MM.1S (cell line): Measurements from ENCODE around the gene GNRH2.

ENCODE experiments used
- DNase-seq: peaks from one replicate; pipeline ENCODE4 v3.0.0-alpha.2; 2015
- H2AFZ ChIP-seq: fragments of 300-600 bp; sonication (generic); 2 replicates; pipeline ENCODE4 v1.6.0; 2016; ENCODE audit warnings: antibody characterized with exemption, low read length
- H3F3A ChIP-seq: fragments of 300-600 bp; sonication (generic); 2 replicates; pipeline ENCODE4 v1.6.1; 2016; ENCODE audit warnings: mild to moderate bottlenecking, antibody characterized with exemption, low read length, moderate library complexity, mixed read lengths; ENCODE audit not compliant: insufficient read depth
- H3K27ac ChIP-seq: fragments of 300-600 bp; sonication (generic); 2 replicates; pipeline ENCODE4 v1.5.1; 2016; ENCODE audit warnings: mild to moderate bottlenecking, low read length
- H3K27me3 ChIP-seq: fragments of 300-600 bp; sonication (generic); replicated peaks from 2 replicates; pipeline ENCODE4 v1.6.0; 2016; ENCODE audit warnings: low read length; ENCODE audit not compliant: insufficient read depth
- H3K36me3 ChIP-seq: fragments of 300-600 bp; sonication (generic); replicated peaks from 2 replicates; pipeline ENCODE4 v1.6.1; 2016; ENCODE audit warnings: mild to moderate bottlenecking, low read length, mixed read lengths; ENCODE audit not compliant: insufficient read depth
- H3K4me1 ChIP-seq: fragments of 300-600 bp; sonication (generic); 2 replicates; pipeline ENCODE4 v1.6.1; 2016; ENCODE audit warnings: low read length, mixed read lengths
- H3K4me2 ChIP-seq: fragments of 300-600 bp; sonication (generic); 2 replicates; pipeline ENCODE4 v1.6.0; 2016; ENCODE audit warnings: low read depth, low read length
- H3K4me3 ChIP-seq: fragments of 300-600 bp; sonication (generic); 2 replicates; pipeline ENCODE4 v1.5.1; 2016; ENCODE audit warnings: low read length, mixed read lengths
- H3K79me2 ChIP-seq: fragments of 300-600 bp; sonication (generic); 2 replicates; pipeline ENCODE4 v1.6.1; 2016; ENCODE audit warnings: mixed run types, low read length, mixed read lengths
- H3K9ac ChIP-seq: fragments of 300-600 bp; sonication (generic); 2 replicates; pipeline ENCODE4 v1.6.1; 2016; ENCODE audit warnings: low read length, mixed read lengths
- H3K9me2 ChIP-seq: fragments of 300-600 bp; sonication (generic); replicated peaks from 2 replicates; pipeline ENCODE4 v1.6.1; 2016; ENCODE audit warnings: mild to moderate bottlenecking, low read length, mixed read lengths; ENCODE audit not compliant: insufficient read depth
- H3K9me3 ChIP-seq: fragments of 300-600 bp; sonication (generic); replicated peaks from 2 replicates; pipeline ENCODE4 v1.6.1; 2016; ENCODE audit warnings: mild to moderate bottlenecking, low read length, mixed read lengths; ENCODE audit not compliant: insufficient read depth
- H4K20me1 ChIP-seq: fragments of 300-600 bp; sonication (generic); 2 replicates; pipeline ENCODE4 v1.6.1; 2016; ENCODE audit warnings: mild to moderate bottlenecking, low read length, moderate library complexity, mixed read lengths; ENCODE audit not compliant: insufficient read depth
- EZH2 ChIP-seq: fragments of 300-600 bp; sonication (generic); optimal IDR thresholded peaks from 2 replicates; pipeline ENCODE3; 2017; ENCODE audit warnings: low read depth, mild to moderate bottlenecking, antibody characterized with exemption, low read length, mixed read lengths
- EZH2phosphoT487 ChIP-seq: fragments of 300-600 bp; sonication (generic); IDR thresholded peaks from 2 replicates; pipeline ENCODE4 v1.6.1; 2018; ENCODE audit warnings: antibody characterized with exemption, low read length
- TF ChIP-seq, protein P1 (sequence below): fragments of 300-600 bp; sonication (generic); IDR thresholded peaks from 2 replicates; pipeline ENCODE4 v1.5.1; 2016; ENCODE audit warnings: antibody characterized with exemption, low read length, mixed read lengths

The GNRH2 gene

DNA sequence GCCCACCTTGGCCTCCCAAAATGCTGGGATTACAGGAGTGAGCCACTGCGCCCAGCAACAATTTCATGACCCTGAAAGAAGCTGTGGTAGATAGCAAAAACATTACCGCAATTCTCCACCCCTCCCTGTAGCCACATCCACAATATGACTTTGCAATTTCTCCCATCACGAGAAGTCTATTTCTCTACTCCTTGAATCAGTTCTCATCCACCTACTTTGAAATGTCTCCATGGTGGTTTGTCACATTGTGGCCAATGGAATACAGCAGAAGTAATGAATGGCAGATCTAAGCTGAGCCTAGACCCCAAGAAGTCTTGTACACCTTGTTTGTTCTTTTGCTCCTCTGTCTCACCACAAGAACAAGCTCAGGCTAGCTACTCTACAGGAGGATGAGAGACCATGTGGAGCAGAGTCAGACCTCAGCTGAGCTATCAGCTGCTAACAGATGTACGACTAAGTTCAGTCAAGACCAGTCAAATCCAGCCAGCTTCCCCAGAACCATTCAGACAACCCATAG is 34.3 kb downstream of the GNRH2 start:
- Histone ChIP-seq H3K9ac (no peak overlapping the region), H3K4me1 (peaks cover 9% of the 10 kb centered on the region; the same call in 1 of the 2 replicates), H3K9me2 (no peaks in the 10 kb centered on the region), H3K27ac (no peak overlapping the region), H3K4me3 (no peak overlapping the region), H3K9me3 (no peaks in the 10 kb centered on the region), H3K27me3 (peaks cover 13% of the 10 kb centered on the region), H2AFZ (no peak overlapping the region), H4K20me1 (no peaks in the 10 kb centered on the region), H3K36me3 (no peaks in the 10 kb centered on the region), H3K79me2 (no peaks in the 10 kb centered on the region), H3F3A (no peaks in the 10 kb centered on the region), H3K4me2 (no peak overlapping the region)
- TF ChIP-seq, protein P1, sequence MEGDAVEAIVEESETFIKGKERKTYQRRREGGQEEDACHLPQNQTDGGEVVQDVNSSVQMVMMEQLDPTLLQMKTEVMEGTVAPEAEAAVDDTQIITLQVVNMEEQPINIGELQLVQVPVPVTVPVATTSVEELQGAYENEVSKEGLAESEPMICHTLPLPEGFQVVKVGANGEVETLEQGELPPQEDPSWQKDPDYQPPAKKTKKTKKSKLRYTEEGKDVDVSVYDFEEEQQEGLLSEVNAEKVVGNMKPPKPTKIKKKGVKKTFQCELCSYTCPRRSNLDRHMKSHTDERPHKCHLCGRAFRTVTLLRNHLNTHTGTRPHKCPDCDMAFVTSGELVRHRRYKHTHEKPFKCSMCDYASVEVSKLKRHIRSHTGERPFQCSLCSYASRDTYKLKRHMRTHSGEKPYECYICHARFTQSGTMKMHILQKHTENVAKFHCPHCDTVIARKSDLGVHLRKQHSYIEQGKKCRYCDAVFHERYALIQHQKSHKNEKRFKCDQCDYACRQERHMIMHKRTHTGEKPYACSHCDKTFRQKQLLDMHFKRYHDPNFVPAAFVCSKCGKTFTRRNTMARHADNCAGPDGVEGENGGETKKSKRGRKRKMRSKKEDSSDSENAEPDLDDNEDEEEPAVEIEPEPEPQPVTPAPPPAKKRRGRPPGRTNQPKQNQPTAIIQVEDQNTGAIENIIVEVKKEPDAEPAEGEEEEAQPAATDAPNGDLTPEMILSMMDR = no peak
- TF ChIP-seq EZH2phosphoT487 (no peak), EZH2 (no peak)
- no peak for DNase-seq

DNA sequence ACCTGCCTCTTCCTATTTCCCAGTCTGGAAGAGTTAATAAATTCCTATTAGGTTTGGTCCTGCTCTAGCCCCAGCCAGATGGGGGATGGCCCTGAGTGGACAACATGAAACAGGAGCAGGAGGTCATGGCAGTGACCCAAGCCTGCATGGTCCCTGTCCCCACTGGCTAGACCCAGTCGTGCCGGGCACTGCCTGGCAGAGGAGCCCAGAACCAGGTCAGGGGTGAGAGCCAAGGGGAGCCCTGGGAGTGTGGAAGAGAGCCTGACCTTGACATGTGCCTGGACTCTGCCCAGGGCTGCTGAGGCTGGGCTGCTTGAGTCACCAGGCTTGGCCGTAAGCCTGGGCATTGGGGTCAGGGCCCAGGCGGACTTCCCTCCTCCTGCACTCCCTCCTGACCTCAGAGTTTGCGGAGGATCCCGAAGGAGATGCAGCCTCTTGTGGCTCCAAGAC is 37.5 kb downstream of the GNRH2 start:
- Histone ChIP-seq H3K27me3 (peaks cover 32% of the 10 kb centered on the region), H3K4me1 (no peaks in the 10 kb centered on the region), H3K27ac (no peak overlapping the region), H3K4me2 (no peak overlapping the region), H3K79me2 (no peaks in the 10 kb centered on the region), H3K4me3 (no peak overlapping the region), H2AFZ (no peak overlapping the region), H3F3A (no peaks in the 10 kb centered on the region), H3K9me3 (no peaks in the 10 kb centered on the region), H3K9ac (no peak overlapping the region), H3K36me3 (no peaks in the 10 kb centered on the region), H4K20me1 (no peaks in the 10 kb centered on the region), H3K9me2 (no peaks in the 10 kb centered on the region)
- TF ChIP-seq EZH2phosphoT487 (no peak), EZH2 (no peak)
- TF ChIP-seq, protein P1 = no peak
- DNase-seq = no peak

DNA sequence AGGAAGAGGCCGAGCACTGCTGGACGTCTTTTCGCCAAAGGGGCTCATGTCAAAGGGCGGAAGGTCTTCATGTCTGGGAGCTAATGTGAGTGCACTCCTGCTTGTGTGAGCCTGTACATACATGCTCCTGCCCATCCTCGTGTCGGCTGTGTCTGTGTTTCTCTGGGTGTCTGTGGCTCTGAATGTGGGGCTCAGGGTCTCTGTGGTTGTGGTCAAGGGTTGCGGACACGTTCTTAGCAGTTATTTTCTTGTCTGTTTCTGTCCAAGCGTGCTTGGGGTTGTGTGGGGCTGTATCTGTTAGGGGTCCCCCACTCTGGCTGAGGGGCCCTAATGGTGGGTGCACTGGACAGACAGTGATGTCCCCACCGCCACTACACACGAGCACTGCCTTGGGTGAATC is 38.2 kb downstream of the GNRH2 start:
- TF ChIP-seq EZH2 = no peak
- TF ChIP-seq, protein P1 = no peak
- no peak for TF ChIP-seq EZH2phosphoT487

More for the DNA sequence above, 38.2 kb downstream of the GNRH2 start:
- no peak for DNase-seq
- no peak overlapping the region for H3K4me3 ChIP-seq
- H3K9ac ChIP-seq = no peak overlapping the region
- no peaks in the 10 kb centered on the region for H3K9me3 ChIP-seq
- no peak overlapping the region for H3K4me2 ChIP-seq
- no peaks in the 10 kb centered on the region for H3K9me2 ChIP-seq
- no peaks in the 10 kb centered on the region for H3K79me2 ChIP-seq
- peaks cover 32% of the 10 kb centered on the region for H3K27me3 ChIP-seq
- H3K4me1 ChIP-seq = no peaks in the 10 kb centered on the region
- H2AFZ ChIP-seq = no peak overlapping the region
- no peaks in the 10 kb centered on the region for H3K36me3 ChIP-seq
- no peak overlapping the region for H3K27ac ChIP-seq
- H3F3A ChIP-seq = no peaks in the 10 kb centered on the region
- no peaks in the 10 kb centered on the region for H4K20me1 ChIP-seq
